Measurements from ENCODE around the gene TDRD3.

The TDRD3 gene

DNA sequence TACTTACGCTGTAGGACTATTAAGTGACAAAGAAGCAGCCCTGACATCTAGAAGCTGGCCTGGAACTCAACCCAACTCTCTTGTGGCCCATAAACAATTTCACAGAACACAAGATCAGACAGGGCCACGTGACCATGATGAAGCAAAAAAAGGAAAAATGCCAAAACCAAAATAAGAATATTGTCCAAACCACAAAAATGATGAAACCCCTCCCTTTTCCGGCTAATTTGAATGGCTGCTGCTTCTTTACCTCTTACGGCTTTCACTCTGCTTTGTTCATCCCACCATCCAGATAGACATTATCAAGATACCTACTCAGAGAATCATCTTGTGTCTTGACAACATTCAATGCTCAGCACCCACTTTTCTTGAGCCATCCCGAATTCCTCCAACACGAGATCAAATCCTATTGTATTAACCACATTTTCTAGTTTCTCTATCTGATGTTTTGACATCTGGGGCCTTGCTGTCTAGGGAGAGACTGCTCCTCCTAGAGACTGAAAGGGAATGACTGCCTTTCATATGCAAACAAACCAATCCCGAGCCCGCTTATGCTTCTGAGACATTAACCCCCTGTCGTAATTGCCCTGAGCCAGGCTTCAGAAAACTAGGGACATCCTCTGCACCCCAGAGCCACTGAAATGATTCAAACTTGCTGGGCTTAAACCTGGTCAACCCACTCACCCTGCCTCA lies 186.3 kb downstream of the TDRD3 start:
- no peak for FAIRE-seq

DNA sequence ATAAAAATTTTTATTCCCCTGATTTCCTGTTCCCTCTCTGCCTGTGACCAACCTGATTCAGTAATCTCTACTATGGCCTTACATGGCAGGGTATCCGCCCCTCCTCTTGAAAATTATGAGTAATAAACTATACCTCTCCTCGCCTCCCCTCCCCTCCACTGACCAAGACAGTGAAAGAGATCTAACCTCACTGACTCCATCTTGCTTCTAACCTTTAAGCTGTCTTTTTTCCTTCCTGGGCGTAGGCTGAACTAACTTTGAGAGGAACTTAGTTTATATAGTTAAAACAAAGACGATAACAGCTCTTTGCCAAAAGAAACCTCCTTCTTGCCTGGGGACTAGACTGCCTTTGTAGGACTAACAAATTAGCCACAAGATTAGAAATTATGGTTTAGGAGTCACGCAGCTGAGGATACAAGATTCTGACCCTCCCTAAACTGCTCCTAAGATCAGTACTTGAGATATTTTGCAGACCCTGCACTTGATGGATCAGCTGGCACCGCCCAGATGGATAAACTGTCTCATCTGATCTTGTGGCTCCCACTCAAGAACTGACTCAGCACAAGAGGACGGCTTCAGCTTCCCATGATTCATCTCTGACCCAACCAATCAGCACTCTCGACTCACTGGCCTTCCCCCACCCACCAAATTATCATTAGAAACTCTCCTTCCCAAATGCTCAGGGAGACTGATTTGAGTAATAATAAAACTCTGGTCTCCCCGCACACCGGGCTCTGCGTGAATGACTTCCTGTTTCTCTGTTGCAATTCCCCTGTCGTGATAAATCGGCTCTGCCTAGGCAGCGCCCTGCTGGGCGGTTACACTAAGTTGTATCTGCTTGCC lies 187.1 kb downstream of the TDRD3 start:
- FAIRE-seq = no peak

DNA sequence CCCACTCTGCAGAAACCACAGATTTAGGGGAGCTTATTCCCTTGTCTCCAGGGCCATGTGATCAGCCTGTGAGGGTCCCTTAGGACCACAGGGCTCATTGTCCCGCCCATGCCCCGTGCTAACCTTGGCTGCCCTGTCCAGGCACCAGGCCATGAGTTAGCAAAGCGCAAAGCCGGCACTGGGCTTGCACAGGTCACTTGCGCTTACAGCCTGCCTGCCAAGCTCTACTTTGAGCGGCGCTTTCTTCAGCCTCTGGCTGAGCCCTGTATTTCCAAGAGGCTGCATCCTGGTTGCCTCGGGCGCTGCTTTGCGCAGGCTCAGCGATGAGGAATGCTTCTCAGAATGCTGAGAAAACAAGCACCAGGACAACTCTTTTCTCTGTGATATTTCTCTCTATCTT lies 188.0 kb downstream of the TDRD3 start:
- no peak for FAIRE-seq

DNA sequence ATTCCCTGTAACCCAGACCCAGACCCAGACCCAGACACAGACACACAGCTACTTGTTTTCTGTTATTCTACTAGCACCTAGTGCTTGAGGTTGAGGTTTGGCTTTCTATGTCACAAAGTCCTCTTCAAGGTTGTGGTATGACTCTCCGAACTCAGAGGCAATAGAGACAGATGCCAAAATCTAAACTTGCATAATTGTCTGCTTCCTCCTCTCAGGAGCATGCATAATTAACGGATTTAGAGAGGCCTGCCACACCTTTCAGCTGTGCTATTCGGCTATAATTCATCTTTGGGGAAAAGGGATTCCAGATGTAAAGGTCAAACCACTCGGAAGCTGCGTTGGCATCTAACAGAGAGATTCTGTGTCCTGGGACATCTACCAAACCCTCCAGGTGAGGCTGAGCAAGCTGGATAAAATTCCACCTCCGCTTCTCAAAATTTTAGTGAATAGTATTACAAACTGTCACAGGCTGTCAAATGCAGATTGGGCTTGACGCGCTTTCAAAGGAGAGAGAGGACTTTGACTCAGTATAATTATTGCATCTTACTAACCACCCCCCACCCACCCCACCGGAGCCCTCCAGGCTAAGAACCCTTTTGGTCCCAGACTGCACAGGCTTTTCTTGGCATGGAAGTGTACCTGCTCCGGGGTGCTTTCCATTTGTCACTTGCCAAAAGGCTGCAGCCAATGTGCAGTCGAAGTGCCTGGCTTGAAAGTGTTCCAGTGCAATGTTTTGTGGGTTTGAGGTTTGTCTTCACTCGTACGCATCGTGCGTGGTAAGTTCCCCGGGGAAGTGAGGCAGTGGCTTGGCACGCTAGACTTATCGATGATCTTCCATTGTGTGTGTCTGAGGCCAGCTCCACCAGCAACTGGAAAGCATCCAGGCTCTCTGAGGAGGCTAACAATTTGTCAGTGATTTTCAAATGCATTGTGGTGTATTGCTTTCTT lies 194.1 kb downstream of the TDRD3 start:
- no peak for FAIRE-seq

DNA sequence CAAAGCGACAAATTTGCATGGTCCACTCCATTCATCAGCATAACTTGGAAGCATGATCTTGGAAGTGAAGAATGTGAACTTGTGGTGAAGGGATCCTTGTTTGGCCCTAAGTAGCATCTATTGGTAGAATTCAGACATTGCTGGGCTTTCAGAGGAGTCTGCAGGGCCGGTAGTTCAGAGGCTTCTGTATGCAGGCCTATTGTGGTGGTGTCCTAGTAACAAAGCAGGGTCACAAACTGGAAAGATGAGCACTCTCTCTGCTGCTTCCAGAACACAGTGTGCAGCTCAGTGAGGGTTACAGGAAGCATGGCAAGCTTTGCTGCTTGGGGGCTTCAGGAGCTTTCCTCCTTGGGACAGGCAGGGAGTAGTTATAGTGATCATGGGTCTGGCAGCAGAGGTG lies 206.0 kb downstream of the TDRD3 start:
- no peak for FAIRE-seq

DNA sequence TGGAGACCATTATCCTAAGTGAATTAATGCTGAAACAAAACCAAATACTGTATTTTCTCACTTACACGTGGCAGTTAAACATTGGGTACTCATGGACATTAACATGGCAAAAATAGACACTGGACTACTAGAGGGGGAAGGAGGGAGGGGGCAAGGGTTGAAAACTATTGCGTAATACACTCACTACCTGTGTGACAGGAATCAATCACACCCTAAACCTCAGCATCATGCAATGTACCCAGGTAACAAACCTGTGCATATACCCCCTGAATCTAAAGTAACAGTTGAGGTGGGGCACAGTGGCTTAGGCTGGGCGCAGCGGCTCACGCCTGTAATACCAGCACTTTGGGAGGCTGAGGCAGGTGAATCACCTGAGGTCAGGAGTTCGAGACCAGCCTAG lies 207.0 kb downstream of the TDRD3 start:
- no peak for FAIRE-seq

DNA sequence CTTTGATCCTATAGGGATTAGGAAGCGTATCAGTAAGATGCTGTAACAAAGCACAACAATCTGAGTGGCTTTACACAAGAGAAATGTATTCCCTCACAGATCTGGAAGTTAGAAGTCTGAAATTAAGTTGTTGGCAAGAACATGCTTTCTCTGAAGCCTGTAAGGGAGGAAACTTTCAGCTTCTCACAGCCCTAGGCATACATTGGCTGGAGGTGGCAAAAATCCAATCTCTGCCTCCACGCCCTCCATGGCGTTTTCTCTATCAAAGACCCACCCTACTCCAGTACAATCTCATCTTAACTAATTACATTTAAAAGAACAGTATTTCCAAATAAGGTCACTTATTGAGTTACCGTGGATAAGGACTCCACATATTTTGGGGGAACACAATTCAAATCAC lies 211.9 kb downstream of the TDRD3 start:
- FAIRE-seq = no peak

DNA sequence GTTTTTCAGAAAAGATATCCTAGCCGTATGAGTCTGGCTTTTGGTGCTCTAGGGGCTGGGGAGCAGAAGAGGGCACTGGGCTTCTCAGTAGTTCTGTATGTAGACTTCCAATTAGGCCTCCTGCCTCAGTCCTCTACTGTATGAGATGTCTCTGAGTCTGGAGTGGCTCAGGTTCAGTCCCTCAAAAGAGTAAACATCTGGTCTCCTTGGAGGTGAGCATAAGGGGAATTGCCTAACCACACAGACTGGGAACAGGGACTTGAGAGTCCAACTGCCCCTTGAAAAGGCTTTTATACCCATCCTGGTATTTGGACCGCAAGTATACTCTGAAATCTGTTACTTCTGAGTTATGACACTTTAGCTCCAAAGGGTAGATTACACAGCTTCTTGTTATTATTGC lies 214.5 kb downstream of the TDRD3 start:
- no peak for FAIRE-seq

DNA sequence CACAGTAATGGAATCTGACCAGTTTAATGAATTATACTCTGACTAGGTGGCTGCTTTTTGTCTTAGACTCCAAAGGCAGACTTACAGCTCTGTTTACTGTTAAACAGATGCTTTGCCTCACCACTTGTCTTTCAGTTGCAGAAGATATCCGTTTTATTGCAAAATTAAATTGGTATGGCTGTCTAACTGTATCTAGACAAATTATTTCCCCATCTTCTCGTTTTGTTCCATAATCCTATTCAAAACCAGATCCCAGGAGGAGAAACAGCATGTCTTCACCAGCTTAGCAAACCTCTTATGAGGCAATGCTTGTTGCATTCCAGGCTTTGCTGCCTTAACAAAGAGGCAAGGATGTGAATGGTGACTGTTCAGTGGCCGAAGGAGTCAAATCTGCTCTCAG lies 215.6 kb downstream of the TDRD3 start:
- FAIRE-seq = no peak

DNA sequence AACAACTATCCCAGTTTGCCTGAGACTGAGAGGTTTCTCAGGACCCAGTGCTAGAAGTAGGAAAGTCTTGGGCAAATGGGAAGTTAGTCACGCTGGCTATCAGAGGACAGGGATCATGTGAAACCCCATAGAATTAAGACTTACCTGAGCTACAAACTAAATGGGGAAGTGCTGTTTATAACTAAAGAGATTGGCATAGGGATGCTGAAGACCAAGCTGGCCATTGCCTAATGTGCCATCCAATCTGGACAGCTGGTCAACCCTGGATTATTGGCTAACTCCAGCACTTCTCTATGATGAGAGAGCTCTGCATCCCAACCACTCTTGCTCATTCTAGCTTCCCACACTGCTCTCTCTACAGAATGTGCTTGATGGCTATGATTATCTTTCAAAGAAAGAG lies 216.1 kb downstream of the TDRD3 start:
- FAIRE-seq = no peak

DNA sequence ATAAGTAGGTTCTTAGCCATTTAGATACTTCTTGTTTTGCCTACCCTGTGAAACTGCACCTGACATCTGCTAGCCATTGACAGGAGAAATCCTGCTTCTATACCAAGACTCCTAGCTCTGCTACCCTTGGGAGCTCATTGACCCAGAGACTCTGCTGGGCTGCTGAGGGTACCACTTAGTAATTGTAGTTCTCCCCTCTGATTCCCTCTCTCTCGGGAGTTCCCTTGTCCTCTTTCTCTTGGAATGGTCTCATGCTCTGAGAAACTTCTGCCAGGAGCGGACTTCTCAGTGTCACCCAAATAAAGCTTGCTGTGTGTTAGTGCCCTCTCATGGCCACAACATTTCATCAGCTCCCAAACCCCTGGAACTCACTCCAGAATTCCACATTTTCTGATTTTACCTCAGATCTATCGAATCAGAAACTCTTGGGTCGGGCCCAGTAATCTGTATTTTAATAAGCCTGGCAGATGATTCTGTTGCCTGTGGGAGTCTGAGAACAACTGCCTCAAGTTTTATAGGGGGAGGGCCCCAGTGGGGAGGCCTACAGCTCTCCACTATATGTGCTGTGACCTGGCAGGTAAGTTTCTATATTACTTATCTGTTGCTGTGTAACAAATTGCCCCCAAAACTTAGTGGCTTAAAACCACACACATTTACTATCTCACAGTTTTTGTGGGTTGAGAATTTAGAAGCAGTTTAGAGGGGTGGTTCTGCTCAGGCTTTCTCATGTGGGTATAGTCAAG lies 221.1 kb downstream of the TDRD3 start:
- no peak for FAIRE-seq

DNA sequence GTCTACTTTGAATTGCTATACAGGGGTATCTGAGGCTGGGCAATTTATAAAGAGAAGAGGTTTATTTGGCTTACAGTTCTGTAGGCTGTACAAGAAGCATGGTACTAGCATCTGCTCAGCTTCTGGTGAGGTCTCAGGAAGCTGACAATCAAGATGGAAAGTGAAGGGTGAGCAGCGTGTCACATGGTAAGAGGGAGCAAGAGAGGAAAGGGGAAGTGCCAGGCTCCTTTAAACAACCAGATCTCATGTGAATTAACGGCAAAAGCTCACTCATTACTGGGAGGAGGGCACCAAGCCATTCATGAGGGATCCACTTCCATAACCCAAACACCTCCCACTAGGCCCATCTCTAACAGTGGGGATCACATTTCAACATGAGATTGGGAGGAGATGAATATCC lies 222.4 kb downstream of the TDRD3 start:
- no peak for FAIRE-seq

DNA sequence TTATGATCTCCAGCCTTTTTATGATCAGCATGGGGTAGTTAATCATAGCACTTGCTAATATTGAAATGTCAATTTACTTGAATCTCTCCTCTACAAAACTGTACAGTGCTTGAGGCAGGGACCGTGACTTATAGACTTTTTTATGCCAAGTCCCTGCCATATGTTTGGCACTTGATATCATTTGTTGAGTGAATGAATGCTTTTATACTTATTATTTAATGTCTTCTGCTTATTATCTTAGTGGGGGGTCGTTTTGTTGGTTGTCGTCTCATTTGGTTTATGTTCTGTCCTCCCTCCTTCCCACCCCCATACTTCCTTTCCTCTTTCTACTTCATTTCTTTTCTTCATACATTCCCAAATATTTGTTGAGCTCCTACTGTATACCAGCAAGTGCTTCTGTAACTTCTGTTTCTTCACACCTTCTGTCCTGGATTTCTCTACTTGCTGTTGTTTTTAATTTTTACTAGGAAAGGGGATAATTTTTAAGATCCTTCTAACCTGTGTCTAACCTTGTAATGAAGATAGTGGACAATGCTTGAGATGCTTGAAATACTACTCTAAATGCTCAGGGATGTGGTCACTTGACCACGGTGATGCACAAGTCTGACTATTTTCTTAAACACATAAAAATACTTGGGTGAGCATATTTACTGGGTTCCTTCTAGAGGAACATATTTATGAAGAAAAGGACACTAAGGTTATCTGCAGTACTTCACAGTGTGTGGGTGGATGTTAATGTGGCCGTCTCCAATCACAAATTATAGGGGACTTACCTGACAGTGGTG lies 223.8 kb downstream of the TDRD3 start:
- no peak for FAIRE-seq

DNA sequence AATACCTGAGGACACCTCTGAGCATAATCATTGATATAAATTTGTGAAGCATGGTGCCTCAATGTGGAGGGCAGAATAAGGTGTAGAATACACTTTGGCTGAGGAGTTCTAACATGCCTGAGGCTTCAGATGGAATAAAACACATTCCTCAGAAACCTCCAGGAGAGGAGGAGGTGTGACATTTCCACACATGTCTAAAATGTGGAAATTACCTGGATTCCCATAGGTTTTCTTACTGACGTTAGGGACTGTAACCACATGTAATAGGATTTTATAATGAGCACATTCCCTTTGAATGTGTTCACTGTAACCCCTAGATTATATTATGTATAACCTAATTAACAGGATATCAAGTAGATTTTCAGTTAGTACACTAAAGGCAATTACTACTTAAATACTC lies 226.1 kb downstream of the TDRD3 start:
- FAIRE-seq = no peak

Data from endometrium (tissue), 2 donors.